Measurements from ENCODE around the gene COL27A1. TPM values are rescaled to one million over a fixed set of nuclear protein-coding genes. Genes with fewer than 3 reads are reported as not detected.

COL27A1 gene
- total RNA-seq, 1 donor from 2014 or later, result 48.5 TPM

DNA sequence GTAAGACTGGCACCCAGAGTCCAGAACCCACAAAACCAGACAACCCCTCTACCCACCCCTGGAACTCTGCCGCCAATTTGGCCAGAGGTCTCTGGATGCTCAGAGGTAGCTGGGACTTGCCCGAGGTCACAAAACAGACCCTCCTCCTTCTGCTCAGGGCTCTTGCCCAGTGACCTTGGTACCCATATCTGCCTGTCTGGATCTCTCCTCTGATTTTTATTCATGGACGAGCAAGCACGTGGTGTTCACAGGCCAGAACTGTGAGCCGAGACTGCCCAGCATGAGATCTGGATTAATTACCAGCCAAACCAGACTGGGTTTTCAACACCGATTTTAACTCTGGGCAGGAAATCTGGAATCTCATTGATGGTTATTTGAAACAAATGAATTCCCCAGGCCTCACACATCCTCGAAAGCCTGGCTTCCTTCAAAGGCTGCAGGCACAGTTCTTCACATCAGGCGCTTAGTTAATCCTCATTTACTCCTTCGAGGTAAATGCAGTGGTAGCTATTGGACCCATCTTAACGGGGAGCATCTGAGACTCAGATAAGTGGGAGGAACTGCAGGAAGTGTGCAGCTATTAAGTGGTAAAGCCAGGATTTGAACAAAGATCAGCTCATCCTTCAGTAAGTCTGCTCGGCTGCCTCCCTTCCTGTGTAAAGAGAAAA is 21.4 kb downstream of the COL27A1 start:
- DNase-seq (ENCODE audit: low spot score), result peak; percentile 57
- Mint-ChIP-seq H3K36me3 (ENCODE audit: low read depth) (no peaks in the 10 kb centered on the region), H3K4me1 (ENCODE audit: low read depth) (peaks cover 97% of the 10 kb centered on the region), H3K9me3 (ENCODE audit: low read depth) (no peaks in the 10 kb centered on the region), H3K4me3 (ENCODE audit: unreplicated experiment) (no peak overlapping the region), H3K27me3 (ENCODE audit: low read depth) (no peaks in the 10 kb centered on the region), H3K27ac (ENCODE audit: unreplicated experiment) (peak overlapping the region; percentile 90)
- TF ChIP-seq, protein P1, sequence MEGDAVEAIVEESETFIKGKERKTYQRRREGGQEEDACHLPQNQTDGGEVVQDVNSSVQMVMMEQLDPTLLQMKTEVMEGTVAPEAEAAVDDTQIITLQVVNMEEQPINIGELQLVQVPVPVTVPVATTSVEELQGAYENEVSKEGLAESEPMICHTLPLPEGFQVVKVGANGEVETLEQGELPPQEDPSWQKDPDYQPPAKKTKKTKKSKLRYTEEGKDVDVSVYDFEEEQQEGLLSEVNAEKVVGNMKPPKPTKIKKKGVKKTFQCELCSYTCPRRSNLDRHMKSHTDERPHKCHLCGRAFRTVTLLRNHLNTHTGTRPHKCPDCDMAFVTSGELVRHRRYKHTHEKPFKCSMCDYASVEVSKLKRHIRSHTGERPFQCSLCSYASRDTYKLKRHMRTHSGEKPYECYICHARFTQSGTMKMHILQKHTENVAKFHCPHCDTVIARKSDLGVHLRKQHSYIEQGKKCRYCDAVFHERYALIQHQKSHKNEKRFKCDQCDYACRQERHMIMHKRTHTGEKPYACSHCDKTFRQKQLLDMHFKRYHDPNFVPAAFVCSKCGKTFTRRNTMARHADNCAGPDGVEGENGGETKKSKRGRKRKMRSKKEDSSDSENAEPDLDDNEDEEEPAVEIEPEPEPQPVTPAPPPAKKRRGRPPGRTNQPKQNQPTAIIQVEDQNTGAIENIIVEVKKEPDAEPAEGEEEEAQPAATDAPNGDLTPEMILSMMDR (IDR thresholded peaks at IDR 0.05), result no peak

DNA sequence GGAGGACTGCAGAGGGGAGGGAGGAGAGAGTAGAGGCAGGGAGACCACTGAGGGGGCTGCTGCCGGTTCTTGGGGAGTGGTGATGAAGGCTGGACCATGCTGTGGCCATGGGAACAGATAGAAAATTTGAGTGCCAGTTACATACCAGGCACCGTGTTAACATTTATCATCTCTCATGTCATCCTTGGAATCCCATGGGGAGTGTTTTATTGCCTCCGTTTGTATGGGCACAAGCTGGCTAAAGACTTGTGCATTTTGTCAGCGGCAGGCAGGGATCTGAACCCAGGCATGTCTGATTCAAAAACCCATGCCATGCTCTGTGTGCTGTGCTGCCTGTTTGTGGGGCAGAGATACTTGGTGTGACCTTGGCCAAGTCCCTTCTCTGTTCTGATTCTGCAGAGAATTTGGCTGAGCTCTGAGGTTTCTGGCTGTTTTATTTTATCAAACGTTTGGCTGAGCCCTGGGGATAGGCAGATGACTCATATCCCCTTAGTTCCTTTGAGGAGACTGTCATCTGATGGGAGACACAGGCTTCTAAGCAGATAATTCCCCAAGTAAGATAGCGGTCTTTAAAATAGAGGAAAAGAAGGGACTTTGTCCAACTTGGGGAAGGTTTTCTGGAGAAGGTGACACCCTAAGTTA is 22.2 kb downstream of the COL27A1 start:
- peaks cover 2% of the 10 kb centered on the region for H3K36me3 Mint-ChIP-seq (ENCODE audit: low read depth)
- H3K4me3 Mint-ChIP-seq (ENCODE audit: unreplicated experiment), result no peak overlapping the region
- TF ChIP-seq, protein P1 (IDR thresholded peaks at IDR 0.05), result no peak
- H3K27ac Mint-ChIP-seq (ENCODE audit: unreplicated experiment), result peak overlapping the region; percentile 90
- H3K4me1 Mint-ChIP-seq (ENCODE audit: low read depth), result peaks cover 95% of the 10 kb centered on the region
- H3K27me3 Mint-ChIP-seq (ENCODE audit: low read depth), result no peaks in the 10 kb centered on the region
- DNase-seq (ENCODE audit: low spot score), result peak; percentile 15
- no peaks in the 10 kb centered on the region for H3K9me3 Mint-ChIP-seq (ENCODE audit: low read depth)

DNA sequence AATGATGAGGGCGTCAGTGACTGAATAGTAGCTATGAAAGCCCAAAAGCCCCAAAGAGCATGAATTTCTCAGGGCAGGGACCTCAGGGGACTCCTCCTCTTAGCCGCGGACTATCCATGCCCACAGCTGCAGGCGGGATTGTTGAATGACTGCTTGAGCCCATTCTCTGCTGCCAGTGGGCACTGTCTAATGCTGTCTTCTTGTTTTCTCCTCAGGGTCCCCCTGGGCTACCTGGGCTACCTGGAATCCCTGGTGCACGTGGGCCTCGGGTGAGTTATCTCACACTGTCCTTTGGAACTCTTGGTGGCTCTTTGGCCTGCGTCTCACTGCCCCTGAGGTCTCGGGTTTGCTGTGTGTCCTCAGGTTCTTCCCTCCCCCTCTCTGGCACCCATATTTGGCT is 22.7 kb downstream of the COL27A1 start:
- Mint-ChIP-seq H3K36me3 (ENCODE audit: low read depth) (peaks cover 2% of the 10 kb centered on the region), H3K4me1 (ENCODE audit: low read depth) (peaks cover 89% of the 10 kb centered on the region), H3K4me3 (ENCODE audit: unreplicated experiment) (no peak overlapping the region), H3K27me3 (ENCODE audit: low read depth) (no peaks in the 10 kb centered on the region), H3K9me3 (ENCODE audit: low read depth) (no peaks in the 10 kb centered on the region), H3K27ac (ENCODE audit: unreplicated experiment) (peak overlapping the region; percentile 90)
- DNase-seq (ENCODE audit: low spot score), result peak; percentile 50
- TF ChIP-seq, protein P1 (IDR thresholded peaks at IDR 0.05), result no peak

DNA sequence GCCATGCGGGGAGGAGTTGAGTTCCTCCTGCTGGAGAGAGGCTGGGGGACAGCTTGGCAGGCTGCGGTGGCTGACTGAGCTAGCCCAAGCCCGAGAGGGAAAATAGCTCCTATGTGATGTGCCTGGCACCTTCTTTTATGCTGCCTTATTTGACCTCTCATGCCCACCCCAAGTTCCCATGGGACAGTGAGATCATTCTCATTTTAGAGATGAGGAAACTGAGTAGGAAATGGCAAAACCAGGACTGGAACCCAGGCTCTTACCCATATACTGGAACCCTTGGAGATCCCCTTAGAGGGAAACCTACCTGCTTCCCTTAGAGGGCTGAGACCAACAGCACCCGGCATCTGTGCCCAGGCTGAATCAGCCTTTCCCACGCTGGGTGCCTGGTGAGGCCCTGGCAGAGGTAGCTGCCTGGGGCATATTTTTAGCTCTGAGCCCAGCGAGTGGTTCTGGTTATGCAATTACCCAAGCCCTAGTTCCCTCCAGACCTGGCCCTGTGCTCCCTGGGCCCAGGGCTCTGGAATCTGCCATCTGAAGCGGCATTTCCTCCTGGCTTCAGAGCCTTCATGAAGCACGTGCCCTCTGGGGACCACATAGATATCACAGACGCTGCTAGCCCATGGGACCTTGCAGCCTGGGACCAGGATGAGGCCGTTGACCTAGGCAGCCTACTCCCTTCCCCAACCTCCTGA is 23.6 kb downstream of the COL27A1 start:
- H3K27ac Mint-ChIP-seq (ENCODE audit: unreplicated experiment), result peak overlapping the region; percentile 90
- H3K9me3 Mint-ChIP-seq (ENCODE audit: low read depth), result no peaks in the 10 kb centered on the region
- H3K4me1 Mint-ChIP-seq (ENCODE audit: low read depth), result peaks cover 84% of the 10 kb centered on the region
- H3K4me3 Mint-ChIP-seq (ENCODE audit: unreplicated experiment), result no peak overlapping the region
- H3K27me3 Mint-ChIP-seq (ENCODE audit: low read depth), result no peaks in the 10 kb centered on the region
- peak; percentile 53 for DNase-seq (ENCODE audit: low spot score)
- peaks cover 5% of the 10 kb centered on the region for H3K36me3 Mint-ChIP-seq (ENCODE audit: low read depth)
- TF ChIP-seq, protein P1 (IDR thresholded peaks at IDR 0.05), result no peak

DNA sequence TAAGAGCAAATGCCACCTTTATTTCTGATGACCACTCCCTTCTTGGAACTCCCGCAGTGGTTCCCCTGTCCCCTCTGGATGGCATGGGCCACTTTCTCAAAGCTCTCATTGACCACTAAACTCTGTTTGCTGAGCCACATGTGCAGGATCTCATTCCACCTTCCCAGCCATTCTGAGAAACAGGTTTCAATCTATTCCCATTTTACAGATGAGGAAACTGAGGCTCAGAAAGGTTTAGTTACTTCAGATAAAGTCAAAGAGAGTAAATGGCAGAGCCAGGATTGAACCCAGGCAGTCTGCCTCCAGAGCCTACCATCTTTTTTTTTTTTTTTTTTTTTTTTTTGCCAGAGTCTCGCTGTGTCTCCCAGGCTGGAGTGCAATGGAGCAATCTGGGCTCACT is 24.2 kb downstream of the COL27A1 start:
- Mint-ChIP-seq H3K27ac (ENCODE audit: unreplicated experiment) (peak overlapping the region; percentile 90), H3K9me3 (ENCODE audit: low read depth) (no peaks in the 10 kb centered on the region), H3K36me3 (ENCODE audit: low read depth) (peaks cover 6% of the 10 kb centered on the region), H3K4me1 (ENCODE audit: low read depth) (peaks cover 80% of the 10 kb centered on the region), H3K27me3 (ENCODE audit: low read depth) (no peaks in the 10 kb centered on the region), H3K4me3 (ENCODE audit: unreplicated experiment) (no peak overlapping the region)
- DNase-seq (ENCODE audit: low spot score), result no peak
- TF ChIP-seq, protein P1 (IDR thresholded peaks at IDR 0.05), result no peak

Measured in chondrocyte (in vitro differentiated cells).